ENCODE measurements around the gene SPATA1. TPM values are rescaled to one million over a fixed set of nuclear protein-coding genes. Genes with fewer than 3 reads are reported as not detected.

The SPATA1 gene
- total RNA-seq, 1 donor from 2014 or later: 0.23 TPM

- H3K4me3 ChIP-seq (ENCODE audit: low read depth, low read length): peak within 1 kb of the TSS; percentile 64
- peak; percentile 31 for DNase-seq (ENCODE audit: low read depth)
- no peak for TF ChIP-seq CTCF (conservative IDR thresholded peaks at IDR 0.05; ENCODE audit: low read depth, low read length)
Observed at GRCh38 chr1:84573967-84574842, 68.0 kb downstream of the SPATA1 start, which contains the start of gene CTBS. Gene CTBS, minus strand, starts transcription at chr1:84574440. Its CDS starts 25 bp downstream, at chr1:84574415.

- DNase-seq (ENCODE audit: low read depth): no peak
- H3K4me3 ChIP-seq (ENCODE audit: low read depth, low read length): peak overlapping the region; percentile 64
- TF ChIP-seq CTCF (conservative IDR thresholded peaks at IDR 0.05; ENCODE audit: low read depth, low read length): no peak
Observed at GRCh38 chr1:84574936-84575335, 68.8 kb downstream of the SPATA1 start.

GRCh38 chr1:84581648-84582047 is 75.5 kb downstream of the SPATA1 start:
- H3K4me3 ChIP-seq (ENCODE audit: low read depth, low read length): no peak overlapping the region
- DNase-seq (ENCODE audit: low read depth): no peak
- TF ChIP-seq CTCF (conservative IDR thresholded peaks at IDR 0.05; ENCODE audit: low read depth, low read length): no peak

GRCh38 chr1:84582802-84583587 is 76.8 kb downstream of the SPATA1 start:
- no peak for DNase-seq (ENCODE audit: low read depth)
- no peak overlapping the region for H3K4me3 ChIP-seq (ENCODE audit: low read depth, low read length)
- TF ChIP-seq CTCF (conservative IDR thresholded peaks at IDR 0.05; ENCODE audit: low read depth, low read length): no peak

GRCh38 chr1:84583648-84584047 is 77.5 kb downstream of the SPATA1 start:
- no peak for TF ChIP-seq CTCF (conservative IDR thresholded peaks at IDR 0.05; ENCODE audit: low read depth, low read length)
- no peak overlapping the region for H3K4me3 ChIP-seq (ENCODE audit: low read depth, low read length)
- no peak for DNase-seq (ENCODE audit: low read depth)

- no peak overlapping the region for H3K4me3 ChIP-seq (ENCODE audit: low read depth, low read length)
- no peak for DNase-seq (ENCODE audit: low read depth)
- TF ChIP-seq CTCF (conservative IDR thresholded peaks at IDR 0.05; ENCODE audit: low read depth, low read length): no peak
Observed at GRCh38 chr1:84584126-84584525, 77.9 kb downstream of the SPATA1 start.
